K562 (cell line): Measurements from ENCODE around the gene RRBP1. TPM values are rescaled to one million over a fixed set of nuclear protein-coding genes. Genes with fewer than 3 reads are reported as not detected.

Experiments used
- ATAC-seq: fragments of 200-7000 bp; cut with Tn5 transposase; 3 replicates; pipeline ENCODE4 v1.9.1; 2020; ENCODE audit warnings: moderate library complexity
- BruUV-seq: library from RNA; stranded (reverse); fragments of 400-500 nt; replicated peaks from 2 replicates; lab custom pipeline; 2021; lab: Mats Ljungman, UMichigan
- CTCF ChIA-PET: fragments of 300-600 bp; formaldehyde crosslinking; extraction: SDS; loops from one replicate; lab custom pipeline; 2021; ENCODE audit warnings: low intra/inter-chr PET ratio; lab: Yijun Ruan, JAX
- POLR2A ChIA-PET: fragments of 300-600, 350-650 bp; sonication (Branson Sonifier 250); formaldehyde crosslinking; extraction: SDS; loops from one replicate; lab custom pipeline; 2021; ENCODE audit warnings: antibody characterized with exemption, inconsistent platforms; lab: Yijun Ruan, JAX
- DNase-seq, 4 experiments: peaks; one replicate each; pipeline versions ENCODE4 v3.0.0 to v3.0.0-alpha.2; 2011 to 2018; ENCODE audit warnings: low spot score in 3 of 4, mixed read lengths in 3 of 4; ENCODE audit errors: extremely low read depth in 1 of 4
- FAIRE-seq: peaks from 2 replicates; lab custom pipeline; 2011; peaks lifted over from hg19 to GRCh38; lab: Jason Lieb, UNC
- H2AFZ ChIP-seq: 2 replicates; pipeline ENCODE4 v1.6.0; 2011; ENCODE audit warnings: low read depth, low read length, control low read depth, inconsistent platforms
- H3K27ac ChIP-seq: fragments of 200-600 bp; 3 replicates; pipeline ENCODE4 v1.8.0; 2011; ENCODE audit warnings: low read depth, mild to moderate bottlenecking, control low read depth, inconsistent platforms, low read length, moderate library complexity, mixed read lengths; ENCODE audit errors: extremely low read depth
- H3K27me3 ChIP-seq, 2 experiments: fragments of 300-600 bp in 1 of 2; 2 replicates in 1 of 2; 3 replicates in 1 of 2; pipeline versions ENCODE4 v1.6.0 to v1.8.0; 2011; ENCODE audit warnings: inconsistent platforms in 2 of 2, low read length in 2 of 2, mild to moderate bottlenecking in 1 of 2, mixed read lengths in 1 of 2, moderate library complexity in 1 of 2; ENCODE audit not compliant: control insufficient read depth in 2 of 2, insufficient read depth in 2 of 2
- H3K36me3 ChIP-seq: fragments of 300-600 bp; 3 replicates; pipeline ENCODE4 v1.8.0; 2011; ENCODE audit warnings: mild to moderate bottlenecking, low read length, inconsistent platforms; ENCODE audit not compliant: control insufficient read depth, insufficient read depth
- H3K4me1 ChIP-seq, 2 experiments: fragments of 200-600 bp in 1 of 2; replicated peaks in 1 of 2; 2 replicates in 1 of 2; 3 replicates in 1 of 2; pipeline versions ENCODE4 v1.5.1 to v1.8.0; 2011; ENCODE audit warnings: inconsistent platforms in 2 of 2, low read length in 2 of 2, mild to moderate bottlenecking in 1 of 2, mixed read lengths in 1 of 2, moderate library complexity in 1 of 2; ENCODE audit not compliant: control insufficient read depth in 2 of 2, insufficient read depth in 2 of 2
- H3K4me2 ChIP-seq: 2 replicates; pipeline ENCODE4 v1.6.1; 2011; ENCODE audit warnings: low read length, control low read depth, inconsistent platforms, mixed read lengths; ENCODE audit not compliant: insufficient read depth
- H3K4me3 ChIP-seq: fragments of 200-600 bp; sonication (generic), shearing (Covaris generic); 2 replicates; pipeline ENCODE4 v1.5.1; 2016; ENCODE audit warnings: control low read depth, inconsistent platforms
- H3K79me2 ChIP-seq: fragments of 200-600 bp; 3 replicates; pipeline ENCODE4 v1.8.0; 2011; ENCODE audit warnings: low read length, inconsistent platforms; ENCODE audit not compliant: control insufficient read depth, insufficient read depth
- H3K9ac ChIP-seq, 2 experiments: 2 replicates each; pipeline versions ENCODE4 v1.6.0 to v1.6.1; 2011; ENCODE audit warnings: low read depth in 2 of 2, low read length in 2 of 2, control low read depth in 1 of 2, inconsistent platforms in 1 of 2, mild to moderate bottlenecking in 1 of 2, mixed read lengths in 1 of 2; ENCODE audit not compliant: insufficient read depth in 1 of 2
- H3K9me1 ChIP-seq: one replicate; pipeline ENCODE4 v1.6.0; 2011; ENCODE audit warnings: inconsistent platforms, mild to moderate bottlenecking, low read length, moderate library complexity; ENCODE audit not compliant: control insufficient read depth, insufficient read depth
- H3K9me3 ChIP-seq: replicated peaks from 2 replicates; pipeline ENCODE4 v1.5.1; 2011; ENCODE audit warnings: low read depth, low read length, inconsistent platforms; ENCODE audit not compliant: control insufficient read depth, insufficient read depth
- H4K20me1 ChIP-seq: replicated peaks from 2 replicates; pipeline ENCODE4 v1.6.1; 2011; ENCODE audit warnings: low read length, inconsistent platforms, mixed read lengths; ENCODE audit not compliant: control insufficient read depth, insufficient read depth
- BRCA1 ChIP-seq, 2 experiments: fragments of 450-650 bp in 1 of 2; sonication (generic) in 1 of 2; formaldehyde crosslinking in 1 of 2; IDR thresholded peaks; 2 replicates each; pipeline versions ENCODE4 v1.5.0 to v1.6.1; 2017 to 2020; ENCODE audit warnings: mild to moderate bottlenecking in 1 of 2, missing genetic modification reagents in 1 of 2
- DLX4 ChIP-seq: fragments of 250-450 bp; sonication (Bioruptor Pico); IDR thresholded peaks from 2 replicates; pipeline ENCODE4 v1.6.1; 2021; ENCODE audit warnings: mild to moderate bottlenecking
- KAT8 ChIP-seq: fragments of 450-650 bp; IDR thresholded peaks from 2 replicates; pipeline ENCODE4 v1.6.1; 2016; ENCODE audit warnings: low read depth, mild to moderate bottlenecking
- MEF2A ChIP-seq: IDR thresholded peaks from 2 replicates; pipeline ENCODE4 v1.6.1; 2011; ENCODE audit warnings: low read depth, mild to moderate bottlenecking, low read length, moderate library complexity; ENCODE audit not compliant: control insufficient read depth
- PHB2 ChIP-seq: fragments of 450-650 bp; IDR thresholded peaks from 2 replicates; pipeline ENCODE4 v1.6.1; 2017; ENCODE audit warnings: low read depth
- RFX1 ChIP-seq: fragments of 450-650 bp; IDR thresholded peaks from 2 replicates; pipeline ENCODE4 v1.6.1; 2016; ENCODE audit warnings: mild to moderate bottlenecking, moderate library complexity
- RFX5 ChIP-seq: IDR thresholded peaks from 2 replicates; pipeline ENCODE4 v1.6.1; 2011; ENCODE audit warnings: low read depth, mild to moderate bottlenecking, improper control_type of control experiment, low read length
- WGBS: fragments of 100-300 bp; shearing (Covaris generic); methylation state at CpG from one replicate; pipeline ENCODE4 v1.1.6; 2016; ENCODE audit warnings: low coverage, mixed read lengths; ENCODE audit not compliant: insufficient coverage; ENCODE audit errors: missing lambda C conversion rate; 5-methylcytosine and 5-hydroxymethylcytosine counted together
- in situ Hi-C: fragments of 300-500 bp; cut with MboI; formaldehyde crosslinking; loops from 4 replicates; pipeline ENCODE4 v1.15.0; 2018; ENCODE audit warnings: inconsistent platforms, mixed read lengths
- intact Hi-C: fragments of 100-400 bp; cut with micrococcal nuclease; formaldehyde crosslinking; loops from 2 replicates; pipeline ENCODE4 v1.14.2; 2022
- polyA plus RNA-seq, 8 experiments: library from polyadenylated mRNA; depleted of rRNA in 4 of 8; stranded (reverse) in 5 of 8; unstranded in 3 of 8; fragments of >200 nt; fragmentation: Nextera tagmentation in 2 of 8; fragmentation: Illumina TruSeq in 1 of 8; extraction: Ambion mirVana in 2 of 8; extraction: Trizol in 1 of 8; gene quantifications; 2 replicates each; pipeline versions ENCODE4 v1.2.1 to v1.2.3, GENCODE V29; 2011 to 2014; ENCODE audit warnings: inconsistent platforms in 1 of 8, missing spikeins in 1 of 8
- total RNA-seq, 7 experiments: library from RNA; depleted of rRNA in 6 of 7; stranded (reverse); fragments of >200 nt in 6 of 7; fragmentation: Illumina TruSeq in 2 of 7; extraction: Trizol in 2 of 7; gene quantifications; 2 replicates each; pipeline versions ENCODE4 v1.2.1 to v1.2.3, GENCODE V29; 2011 to 2021; ENCODE audit warnings: low replicate concordance in 1 of 7
- TF ChIP-seq, protein P1 (sequence below): fragments of 450-650 bp; IDR thresholded peaks from 2 replicates; pipeline ENCODE4 v1.6.1; 2016; ENCODE audit warnings: low read depth

RRBP1 gene
- total and polyA plus RNA-seq, 9 of the 15 experiments (the other 6 are each of a cell fraction or from before 2014, with no cell fraction given), result 0.84 to 32.0 (median 17.6) TPM

DNA sequence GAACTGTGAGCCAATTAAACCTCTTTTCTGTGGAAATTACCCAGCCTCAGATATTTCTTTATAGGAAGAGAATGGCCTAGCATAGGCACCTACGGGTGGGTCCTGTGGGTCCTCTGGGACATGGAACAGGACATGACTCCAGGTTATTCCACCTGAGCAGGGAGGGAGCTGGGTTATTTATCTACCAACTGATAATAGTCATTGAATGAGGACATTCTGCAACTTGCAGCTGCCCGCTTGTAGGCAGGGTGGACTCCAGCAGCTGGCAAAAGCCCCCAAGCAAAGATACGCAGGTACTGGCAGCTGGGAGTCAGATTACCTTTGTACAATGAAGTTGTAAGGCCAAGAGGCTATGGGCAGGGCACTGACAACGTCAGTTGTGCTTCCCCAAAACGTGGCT lies 16.3 kb upstream of the RRBP1 start:
- H3K9me3 ChIP-seq, result no peaks in the 10 kb centered on the region
- H3K9ac ChIP-seq, result no peak overlapping the region
- ChIA-PET CTCF (no interaction called here), POLR2A (interaction anchor here (1.0 kb wide), 1 partner anchor 15 kb away, joined by 3 read pairs; no protein-coding TSS in a partner anchor)
- no peaks in the 10 kb centered on the region for H3K9me1 ChIP-seq
- H3K27me3 ChIP-seq, result peaks cover 2 to 52% of the 10 kb centered on the region in 2 experiments; a peak in 4 of 5 replicates
- H3K4me1 ChIP-seq, result no peaks in the 10 kb centered on the region; a peak in 1 of 5 replicates
- no peaks in the 10 kb centered on the region for H3K79me2 ChIP-seq
- ATAC-seq (no peak), FAIRE-seq (no peak), DNase-seq (no peak)
- H4K20me1 ChIP-seq, result no peaks in the 10 kb centered on the region
- TF ChIP-seq DLX4 (CRISPR knock-in tag), result no peak
- no peak for TF ChIP-seq MEF2A
- TF ChIP-seq BRCA1 (IDR thresholded peaks at IDR 0.05), result no peak
- no peak for TF ChIP-seq BRCA1 (CRISPR knock-in tag; IDR thresholded peaks at IDR 0.05)
- WGBS, result 3% methylated on average over 5 of the region's 5 CpGs
- H3K36me3 ChIP-seq, result no peaks in the 10 kb centered on the region
- no peak overlapping the region for H3K4me3 ChIP-seq
- no TSS peak for BruUV-seq
- intact Hi-C loops (no loop called here), in situ Hi-C loops (no loop called here)
- H3K27ac ChIP-seq, result no peak overlapping the region
- H3K4me2 ChIP-seq, result no peak overlapping the region
- no peak overlapping the region for H2AFZ ChIP-seq

DNA sequence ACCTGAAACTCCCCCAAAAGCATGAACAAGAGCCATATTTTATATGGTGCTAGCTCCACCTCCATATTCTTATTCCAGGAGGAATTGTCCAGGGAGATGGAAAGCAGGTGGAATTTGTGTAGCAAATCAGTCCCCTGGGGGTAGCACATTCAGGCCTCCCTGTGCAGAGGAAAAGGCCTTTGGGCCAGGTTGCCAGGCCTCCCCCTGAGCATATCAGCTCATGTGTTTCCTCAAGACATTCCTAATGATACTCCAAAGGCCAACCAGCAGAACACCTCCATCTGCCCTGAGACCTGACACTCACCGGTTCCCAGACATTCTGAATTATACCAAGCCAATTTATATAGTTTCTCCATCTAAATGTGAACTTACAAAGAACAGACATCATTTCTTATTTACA lies 15.1 kb upstream of the RRBP1 start:
- no peak overlapping the region for H3K4me3 ChIP-seq
- H2AFZ ChIP-seq, result no peak overlapping the region
- no peak overlapping the region for H3K27ac ChIP-seq
- H4K20me1 ChIP-seq, result no peaks in the 10 kb centered on the region
- H3K9me1 ChIP-seq, result no peaks in the 10 kb centered on the region
- H3K27me3 ChIP-seq, result peaks cover 2 to 49% of the 10 kb centered on the region in 2 experiments; a peak in 4 of 5 replicates
- ChIA-PET CTCF (no interaction called here), POLR2A (no interaction called here)
- no peaks in the 10 kb centered on the region for H3K9me3 ChIP-seq
- in situ Hi-C loops (no loop called here), intact Hi-C loops (no loop called here)
- no TSS peak for BruUV-seq
- no peak overlapping the region for H3K4me2 ChIP-seq
- no peak for DNase-seq
- no peaks in the 10 kb centered on the region for H3K79me2 ChIP-seq
- 0% methylated on average over 1 of the region's 1 CpG for WGBS
- no peak overlapping the region for H3K9ac ChIP-seq
- H3K4me1 ChIP-seq, result no peaks in the 10 kb centered on the region; a peak in 1 of 5 replicates
- ATAC-seq, result no peak
- no peak for FAIRE-seq
- H3K36me3 ChIP-seq, result no peaks in the 10 kb centered on the region
- TF ChIP-seq RFX1, result no peak
- TF ChIP-seq RFX5, result no peak
- TF ChIP-seq PHB2, result no peak
- TF ChIP-seq KAT8, result no peak
- TF ChIP-seq, protein P1, sequence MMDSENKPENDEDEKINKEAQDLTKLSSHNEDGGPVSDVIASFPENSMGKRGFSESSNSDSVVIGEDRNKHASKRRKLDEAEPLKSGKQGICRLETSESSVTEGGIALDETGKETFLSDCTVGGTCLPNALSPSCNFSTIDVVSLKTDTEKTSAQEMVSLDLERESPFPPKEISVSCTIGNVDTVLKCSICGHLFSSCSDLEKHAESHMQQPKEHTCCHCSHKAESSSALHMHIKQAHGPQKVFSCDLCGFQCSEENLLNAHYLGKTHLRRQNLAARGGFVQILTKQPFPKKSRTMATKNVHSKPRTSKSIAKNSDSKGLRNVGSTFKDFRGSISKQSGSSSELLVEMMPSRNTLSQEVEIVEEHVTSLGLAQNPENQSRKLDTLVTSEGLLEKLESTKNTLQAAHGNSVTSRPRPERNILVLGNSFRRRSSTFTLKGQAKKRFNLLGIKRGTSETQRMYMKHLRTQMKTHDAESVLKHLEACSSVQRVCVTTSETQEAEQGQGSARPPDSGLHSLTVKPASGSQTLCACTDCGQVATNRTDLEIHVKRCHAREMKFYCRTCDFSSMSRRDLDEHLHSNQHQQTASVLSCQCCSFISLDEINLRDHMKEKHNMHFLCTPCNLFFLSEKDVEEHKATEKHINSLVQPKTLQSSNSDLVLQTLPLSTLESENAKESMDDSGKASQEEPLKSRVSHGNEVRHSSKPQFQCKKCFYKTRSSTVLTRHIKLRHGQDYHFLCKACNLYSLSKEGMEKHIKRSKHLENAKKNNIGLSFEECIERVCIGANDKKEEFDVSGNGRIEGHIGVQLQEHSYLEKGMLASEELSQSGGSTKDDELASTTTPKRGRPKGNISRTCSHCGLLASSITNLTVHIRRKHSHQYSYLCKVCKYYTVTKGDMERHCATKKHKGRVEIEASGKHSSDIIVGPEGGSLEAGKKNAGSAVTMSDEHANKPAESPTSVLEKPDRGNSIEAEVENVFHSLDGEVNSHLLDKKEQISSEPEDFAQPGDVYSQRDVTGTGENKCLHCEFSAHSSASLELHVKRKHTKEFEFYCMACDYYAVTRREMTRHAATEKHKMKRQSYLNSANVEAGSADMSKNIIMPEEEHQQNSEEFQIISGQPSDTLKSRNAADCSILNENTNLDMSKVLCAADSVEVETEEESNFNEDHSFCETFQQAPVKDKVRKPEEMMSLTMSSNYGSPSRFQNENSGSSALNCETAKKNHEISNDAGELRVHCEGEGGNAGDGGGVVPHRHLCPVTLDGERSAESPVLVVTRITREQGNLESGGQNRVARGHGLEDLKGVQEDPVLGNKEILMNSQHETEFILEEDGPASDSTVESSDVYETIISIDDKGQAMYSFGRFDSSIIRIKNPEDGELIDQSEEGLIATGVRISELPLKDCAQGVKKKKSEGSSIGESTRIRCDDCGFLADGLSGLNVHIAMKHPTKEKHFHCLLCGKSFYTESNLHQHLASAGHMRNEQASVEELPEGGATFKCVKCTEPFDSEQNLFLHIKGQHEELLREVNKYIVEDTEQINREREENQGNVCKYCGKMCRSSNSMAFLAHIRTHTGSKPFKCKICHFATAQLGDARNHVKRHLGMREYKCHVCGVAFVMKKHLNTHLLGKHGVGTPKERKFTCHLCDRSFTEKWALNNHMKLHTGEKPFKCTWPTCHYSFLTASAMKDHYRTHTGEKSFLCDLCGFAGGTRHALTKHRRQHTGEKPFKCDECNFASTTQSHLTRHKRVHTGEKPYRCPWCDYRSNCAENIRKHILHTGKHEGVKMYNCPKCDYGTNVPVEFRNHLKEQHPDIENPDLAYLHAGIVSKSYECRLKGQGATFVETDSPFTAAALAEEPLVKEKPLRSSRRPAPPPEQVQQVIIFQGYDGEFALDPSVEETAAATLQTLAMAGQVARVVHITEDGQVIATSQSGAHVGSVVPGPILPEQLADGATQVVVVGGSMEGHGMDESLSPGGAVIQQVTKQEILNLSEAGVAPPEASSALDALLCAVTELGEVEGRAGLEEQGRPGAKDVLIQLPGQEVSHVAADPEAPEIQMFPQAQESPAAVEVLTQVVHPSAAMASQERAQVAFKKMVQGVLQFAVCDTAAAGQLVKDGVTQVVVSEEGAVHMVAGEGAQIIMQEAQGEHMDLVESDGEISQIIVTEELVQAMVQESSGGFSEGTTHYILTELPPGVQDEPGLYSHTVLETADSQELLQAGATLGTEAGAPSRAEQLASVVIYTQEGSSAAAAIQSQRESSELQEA, result no peak
